IMR-90 (cell line): Measurements from ENCODE around the gene PPP2R5A.

Source experiments
- BHLHE40 ChIP-seq: fragments of 150-350 bp; IDR thresholded peaks from 2 replicates; pipeline ENCODE4 v1.6.1; 2016; ENCODE audit warnings: mild to moderate bottlenecking, low read depth, low read length
- CTCF ChIP-seq: conservative IDR thresholded peaks from 2 replicates; pipeline ENCODE4 v1.5.1; 2012; ENCODE audit warnings: mild to moderate bottlenecking, low read depth, low read length, improper control_type of control experiment
- POLR2A ChIP-seq: IDR thresholded peaks from 2 replicates; pipeline ENCODE4 v1.6.1; 2012; ENCODE audit warnings: mild to moderate bottlenecking, low read depth, low read length
- RAD21 ChIP-seq: IDR thresholded peaks from 2 replicates; pipeline ENCODE4 v1.6.1; 2012; ENCODE audit warnings: low read length, improper control_type of control experiment
- RFX5 ChIP-seq: IDR thresholded peaks from 2 replicates; pipeline ENCODE4 v1.8.0; 2012; ENCODE audit warnings: low read depth, mild to moderate bottlenecking, low read length, moderate library complexity
- USF2 ChIP-seq: fragments of 150-350 bp; IDR thresholded peaks from 2 replicates; pipeline ENCODE4 v1.6.1; 2017; ENCODE audit warnings: mild to moderate bottlenecking, antibody characterized with exemption, low read length, low read depth

- TF ChIP-seq USF2 (no peak), BHLHE40 (no peak), CTCF (no peak), POLR2A (no peak), RFX5 (no peak), RAD21 (no peak)
These were observed 116.8 kb downstream of the PPP2R5A start for GRCh38 chr1:212401838-212402582.
